ENCODE results near the gene TNS1.

The TNS1 gene

GRCh38 chr2:217826520-217826919 lies 176.3 kb downstream of the TNS1 start:
- no peak for TF ChIP-seq CTCF (IDR thresholded peaks at IDR 0.05; ENCODE audit: low read depth, low read length)
- no peak overlapping the region for H3K4me3 ChIP-seq (ENCODE audit: low read depth, low read length)

DNA sequence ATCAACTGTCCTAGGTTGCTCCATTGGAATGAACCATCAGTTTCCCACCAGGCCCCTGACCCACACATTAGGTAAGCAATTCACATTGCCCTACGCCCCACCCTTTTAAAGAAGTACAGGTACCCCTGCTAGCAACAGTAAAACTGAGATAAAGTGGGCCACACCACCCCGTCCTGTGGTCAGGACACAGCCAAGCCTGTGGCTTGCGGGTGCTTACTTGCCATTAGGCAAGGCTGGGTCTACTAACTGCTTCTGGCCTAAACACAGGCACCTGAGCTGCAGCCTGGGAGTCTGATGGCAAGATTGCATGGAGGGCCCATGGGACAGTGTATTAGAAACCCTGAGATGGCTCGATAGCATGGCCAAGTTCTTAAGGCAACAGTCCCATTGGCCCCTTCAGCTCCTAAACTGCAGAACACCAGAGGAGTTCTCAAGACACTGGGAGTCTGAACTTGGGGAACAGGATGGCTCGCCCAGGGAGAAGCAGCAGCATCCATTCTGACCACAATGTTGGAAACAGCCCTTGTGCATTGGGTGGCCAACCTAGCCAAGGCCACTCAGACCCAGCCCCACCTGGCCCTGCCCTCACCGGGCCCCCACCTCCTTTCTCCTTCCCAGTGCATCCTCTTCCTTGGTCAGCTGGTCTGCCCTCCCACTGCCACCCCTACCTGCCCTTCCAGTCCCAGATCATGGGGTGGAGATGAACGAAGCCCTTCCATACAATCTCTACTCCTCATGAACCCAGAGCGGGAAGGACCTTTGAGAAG lies 177.1 kb downstream of the TNS1 start:
- no peak for TF ChIP-seq CTCF (IDR thresholded peaks at IDR 0.05; ENCODE audit: low read depth, low read length)

GRCh38 chr2:217824223-217824622 lies 178.6 kb downstream of the TNS1 start:
- TF ChIP-seq CTCF (IDR thresholded peaks at IDR 0.05; ENCODE audit: low read depth, low read length) = no peak
- no peak overlapping the region for H3K4me3 ChIP-seq (ENCODE audit: low read depth, low read length)

More for the DNA sequence above, 177.1 kb downstream of the TNS1 start:
- H3K4me3 ChIP-seq (ENCODE audit: low read depth, low read length) = no peak overlapping the region

DNA sequence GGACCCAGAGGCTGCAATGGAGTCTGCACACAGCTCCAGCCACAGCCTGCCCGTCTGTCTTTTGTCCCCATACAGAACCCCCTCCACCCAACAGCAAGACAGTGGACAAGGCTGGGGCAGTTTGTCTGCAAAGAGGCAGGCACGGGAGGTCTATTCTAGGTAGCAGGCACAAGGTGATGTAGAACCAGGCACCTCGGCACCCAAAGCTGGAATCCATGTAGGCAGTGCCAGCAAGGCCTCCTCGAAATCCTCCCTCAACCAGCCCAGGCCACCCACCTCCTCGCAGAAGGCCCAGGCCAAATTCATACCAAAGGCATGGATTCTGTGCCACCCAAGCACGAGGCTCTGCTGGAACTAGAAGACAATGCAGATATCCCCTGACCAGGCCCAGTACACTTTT lies 179.2 kb downstream of the TNS1 start:
- TF ChIP-seq CTCF (IDR thresholded peaks at IDR 0.05; ENCODE audit: low read depth, low read length) = no peak
- no peak overlapping the region for H3K4me3 ChIP-seq (ENCODE audit: low read depth, low read length)

GRCh38 chr2:217822296-217823252 lies 180.2 kb downstream of the TNS1 start:
- TF ChIP-seq CTCF (IDR thresholded peaks at IDR 0.05; ENCODE audit: low read depth, low read length) = no peak
- no peak overlapping the region for H3K4me3 ChIP-seq (ENCODE audit: low read depth, low read length)

DNA sequence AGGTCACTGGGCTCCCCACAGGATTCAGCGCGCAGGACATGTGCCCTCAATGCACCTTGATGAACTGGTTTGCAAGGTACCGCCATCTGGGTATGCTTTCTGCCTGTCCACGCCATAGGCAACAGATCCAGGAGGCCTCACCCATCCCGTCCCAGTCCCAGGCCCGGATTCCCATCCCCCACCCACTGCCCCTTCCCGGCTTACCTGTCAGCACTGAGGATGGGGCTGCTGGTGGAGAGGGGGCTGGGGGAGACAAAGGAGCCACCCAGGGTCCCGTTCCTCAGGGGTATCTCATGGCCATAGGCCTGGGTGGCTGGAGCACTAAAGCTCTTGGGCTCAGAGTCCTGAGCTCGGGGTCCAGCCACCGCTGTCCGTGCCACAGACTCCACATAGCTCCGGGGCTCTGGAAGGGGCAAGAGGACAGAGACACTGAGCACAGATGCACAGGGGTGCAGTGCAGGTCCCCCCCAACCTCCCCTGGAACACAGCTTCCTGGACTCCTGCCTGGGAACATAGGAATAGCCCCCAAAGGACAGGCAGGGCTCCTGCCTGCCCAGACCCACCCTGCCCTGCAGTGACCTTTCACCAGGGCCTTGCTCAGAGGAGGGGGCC lies 181.2 kb downstream of the TNS1 start:
- H3K4me3 ChIP-seq (ENCODE audit: low read depth, low read length) = no peak overlapping the region
- no peak for TF ChIP-seq CTCF (IDR thresholded peaks at IDR 0.05; ENCODE audit: low read depth, low read length)
